NCI-H1694 treated with DMSO at 0.1 percent for 48 hours (cell line): ENCODE results near the gene C19orf44.
"Not testable (repeated sequence)": the region's sequence is repeated elsewhere in the genome, so short reads cannot be mapped to it uniquely, and the experiment has no call there.

Experiments used
- DNase-seq: peaks from one replicate; lab custom pipeline; 2025; lab: John Stamatoyannopoulos, UW

Gene C19orf44

GRCh38 chr19:16495982-16496612, at the start of gene C19orf44, which contains the start of gene CALR3:
TSS of gene C19orf44 (plus strand) at chr19:16496394. CDS start at chr19:16500793, 4,399 bp downstream.
TSS of gene CALR3 (minus strand) at chr19:16496167. CDS start at chr19:16496129, 38 bp downstream.
- peak; percentile 94 for DNase-seq

GRCh38 chr19:16446724-16447368, 49.3 kb upstream of the C19orf44 start:
- DNase-seq, result no peak

- not testable (repeated sequence) for DNase-seq
These were observed 47.3 kb upstream of the C19orf44 start for GRCh38 chr19:16448872-16449271.

GRCh38 chr19:16449330-16449961, 46.7 kb upstream of the C19orf44 start:
- DNase-seq, result no peak

GRCh38 chr19:16452325-16452724, 43.9 kb upstream of the C19orf44 start:
- DNase-seq, result no peak

GRCh38 chr19:16454351-16454918, 41.8 kb upstream of the C19orf44 start:
- DNase-seq, result no peak

GRCh38 chr19:16455489-16455888, 40.7 kb upstream of the C19orf44 start:
- no peak for DNase-seq

- DNase-seq, result no peak
These were observed 39.5 kb upstream of the C19orf44 start for GRCh38 chr19:16456652-16457194.

- peak; percentile 49 for DNase-seq
These were observed 38.8 kb upstream of the C19orf44 start for GRCh38 chr19:16457195-16457953.

GRCh38 chr19:16457954-16458331, 38.3 kb upstream of the C19orf44 start:
- DNase-seq, result no peak

GRCh38 chr19:16458391-16459341, 37.5 kb upstream of the C19orf44 start:
- DNase-seq, result no peak

- no peak for DNase-seq
These were observed 36.5 kb upstream of the C19orf44 start for GRCh38 chr19:16459680-16460079.

- no peak for DNase-seq
These were observed 35.7 kb upstream of the C19orf44 start for GRCh38 chr19:16460454-16460853.

- DNase-seq, result peak; percentile 69
These were observed 34.6 kb upstream of the C19orf44 start for GRCh38 chr19:16461630-16462051.

GRCh38 chr19:16462757-16463250, 33.4 kb upstream of the C19orf44 start:
- no peak for DNase-seq

- no peak for DNase-seq
These were observed 32.7 kb upstream of the C19orf44 start for GRCh38 chr19:16463341-16463990.

GRCh38 chr19:16463991-16464575, 32.1 kb upstream of the C19orf44 start:
- DNase-seq, result no peak

- DNase-seq, result no peak
These were observed 31.0 kb upstream of the C19orf44 start for GRCh38 chr19:16465239-16465638.

- DNase-seq, result not testable (repeated sequence)
These were observed 29.3 kb upstream of the C19orf44 start for GRCh38 chr19:16466802-16467427.
